ENCODE measurements around the gene ARHGEF39. TPM values are rescaled to one million over a fixed set of nuclear protein-coding genes. Genes with fewer than 3 reads are reported as not detected.

ARHGEF39 gene, protein sequence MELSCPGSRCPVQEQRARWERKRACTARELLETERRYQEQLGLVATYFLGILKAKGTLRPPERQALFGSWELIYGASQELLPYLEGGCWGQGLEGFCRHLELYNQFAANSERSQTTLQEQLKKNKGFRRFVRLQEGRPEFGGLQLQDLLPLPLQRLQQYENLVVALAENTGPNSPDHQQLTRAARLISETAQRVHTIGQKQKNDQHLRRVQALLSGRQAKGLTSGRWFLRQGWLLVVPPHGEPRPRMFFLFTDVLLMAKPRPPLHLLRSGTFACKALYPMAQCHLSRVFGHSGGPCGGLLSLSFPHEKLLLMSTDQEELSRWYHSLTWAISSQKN
- total RNA-seq (2022) (31.4 and 32.8 TPM in 2 replicates), Bru-seq, nascent RNA (percentile 77 among the genes with signal in this experiment), BruChase-seq, experiment 1, labeled RNA remaining after a 2-hour chase (percentile 76 among the genes with signal in this experiment), BruChase-seq, experiment 2, labeled RNA remaining after a 6-hour chase (percentile 79 among the genes with signal in this experiment)
- long read RNA-seq, transcript ARHGEF39-201 (9 exons, 3,769 nt) = major isoform, 23 of 55 reads
- long read RNA-seq, partial matches to known transcripts = 12 of 55 reads
- long read RNA-seq, other reads (novel, unspliced or antisense) = 20 of 55 reads

GRCh38 chr9:35664531-35665470, at the start of gene ARHGEF39:
ARHGEF39 (minus strand) TSS chr9:35665195; CDS start chr9:35665169, 26 bp downstream.
- H3K9me3 Mint-ChIP-seq (ENCODE audit: unreplicated experiment) = peaks cover 12% of the 10 kb centered on the region
- Histone ChIP-seq H3K4me1 (peaks cover 27% of the 10 kb centered on the region), H3K9me3 (no peaks in the 10 kb centered on the region), H3K27me3 (replicated peaks; ENCODE audit: control insufficient read depth, insufficient read depth, low read length) (no peaks in the 10 kb centered on the region), H3K4me3 (ENCODE audit: low read depth, low read length) (peak within 1 kb of the TSS; percentile 73), H3K36me3 (ENCODE audit: control insufficient read depth, insufficient read depth, low read length) (no peaks in the 10 kb centered on the region)
- H3K36me3 Mint-ChIP-seq (ENCODE audit: insufficient read depth, unreplicated experiment) = peaks cover 40% of the 10 kb centered on the region
- CTCF ChIA-PET = interaction anchor here (0.6 to 3.7 kb wide), 9 partner anchors 19 to 125 kb away, joined by 3 to 35 read pairs (median 4); partner anchors contain the start of genes CREB3 and TLN1
- intact Hi-C loops (cut with micrococcal nuclease; ENCODE audit: unreplicated experiment) = no loop called here
- POLR2A ChIA-PET = interaction anchor here (0.5 to 2.0 kb wide), 14 partner anchors 10 to 503 kb away, joined by 3 to 19 read pairs (median 4); partner anchors contain the start of genes CREB3 and TLN1
- BruUV-seq (replicated peaks) = TSS peak; percentile 39
- TF ChIP-seq, protein P1, sequence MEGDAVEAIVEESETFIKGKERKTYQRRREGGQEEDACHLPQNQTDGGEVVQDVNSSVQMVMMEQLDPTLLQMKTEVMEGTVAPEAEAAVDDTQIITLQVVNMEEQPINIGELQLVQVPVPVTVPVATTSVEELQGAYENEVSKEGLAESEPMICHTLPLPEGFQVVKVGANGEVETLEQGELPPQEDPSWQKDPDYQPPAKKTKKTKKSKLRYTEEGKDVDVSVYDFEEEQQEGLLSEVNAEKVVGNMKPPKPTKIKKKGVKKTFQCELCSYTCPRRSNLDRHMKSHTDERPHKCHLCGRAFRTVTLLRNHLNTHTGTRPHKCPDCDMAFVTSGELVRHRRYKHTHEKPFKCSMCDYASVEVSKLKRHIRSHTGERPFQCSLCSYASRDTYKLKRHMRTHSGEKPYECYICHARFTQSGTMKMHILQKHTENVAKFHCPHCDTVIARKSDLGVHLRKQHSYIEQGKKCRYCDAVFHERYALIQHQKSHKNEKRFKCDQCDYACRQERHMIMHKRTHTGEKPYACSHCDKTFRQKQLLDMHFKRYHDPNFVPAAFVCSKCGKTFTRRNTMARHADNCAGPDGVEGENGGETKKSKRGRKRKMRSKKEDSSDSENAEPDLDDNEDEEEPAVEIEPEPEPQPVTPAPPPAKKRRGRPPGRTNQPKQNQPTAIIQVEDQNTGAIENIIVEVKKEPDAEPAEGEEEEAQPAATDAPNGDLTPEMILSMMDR (IDR thresholded peaks at IDR 0.05; ENCODE audit: insufficient read depth in 1 of 2, low read depth in 1 of 2, low read length in 1 of 2, severe bottlenecking in 1 of 2, unreplicated experiment in 1 of 2) = peak in 1 of 2 experiments; percentile 57
- H3K4me3 Mint-ChIP-seq (ENCODE audit: unreplicated experiment) = peak within 1 kb of the TSS; percentile 83
- peak within 1 kb of the TSS; percentile 89 for H3K27ac Mint-ChIP-seq (ENCODE audit: unreplicated experiment)
- no peaks in the 10 kb centered on the region for H3K27me3 Mint-ChIP-seq (ENCODE audit: insufficient read depth, unreplicated experiment)
- peak; percentile 86 to 92 for DNase-seq
- H3K4me1 Mint-ChIP-seq (ENCODE audit: low read depth, unreplicated experiment) = peaks cover 29% of the 10 kb centered on the region

DNA sequence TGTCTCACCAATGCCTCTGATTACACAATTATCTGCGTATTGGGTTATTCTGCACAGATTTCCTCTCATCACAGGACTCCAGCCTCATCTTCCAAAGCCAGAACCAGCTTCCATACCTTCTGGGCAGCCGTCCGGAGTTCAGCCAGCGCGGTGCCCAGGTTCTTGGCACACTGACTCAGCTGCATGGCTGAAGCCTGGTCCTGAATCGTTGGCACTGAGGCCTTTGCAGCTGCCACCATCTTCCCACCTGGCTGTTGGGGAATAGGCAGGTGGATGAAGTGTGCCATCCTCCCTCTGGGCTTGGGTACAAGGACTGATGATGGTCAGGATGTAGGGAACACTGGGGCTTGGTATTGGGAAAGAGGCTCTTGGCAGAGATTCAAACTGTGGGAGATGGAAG, 49.1 kb upstream of the ARHGEF39 start:
- H3K27me3 Mint-ChIP-seq (ENCODE audit: insufficient read depth, unreplicated experiment) = no peaks in the 10 kb centered on the region
- no peaks in the 10 kb centered on the region for H3K27me3 ChIP-seq (replicated peaks; ENCODE audit: control insufficient read depth, insufficient read depth, low read length)
- no TSS peak for BruUV-seq (replicated peaks)
- H3K4me1 Mint-ChIP-seq (ENCODE audit: low read depth, unreplicated experiment) = no peaks in the 10 kb centered on the region
- peaks cover 60% of the 10 kb centered on the region for H3K36me3 Mint-ChIP-seq (ENCODE audit: insufficient read depth, unreplicated experiment)
- H3K36me3 ChIP-seq (ENCODE audit: control insufficient read depth, insufficient read depth, low read length) = peaks cover 8% of the 10 kb centered on the region
- intact Hi-C loops (cut with micrococcal nuclease; ENCODE audit: unreplicated experiment) = no loop called here
- H3K9me3 Mint-ChIP-seq (ENCODE audit: unreplicated experiment) = no peaks in the 10 kb centered on the region
- DNase-seq = no peak
- H3K4me1 ChIP-seq = no peaks in the 10 kb centered on the region
- no peak overlapping the region for H3K4me3 ChIP-seq (ENCODE audit: low read depth, low read length)
- POLR2A ChIA-PET = no interaction called here
- H3K9me3 ChIP-seq = no peaks in the 10 kb centered on the region
- TF ChIP-seq, protein P1 (IDR thresholded peaks at IDR 0.05; ENCODE audit: insufficient read depth in 1 of 2, low read depth in 1 of 2, low read length in 1 of 2, severe bottlenecking in 1 of 2, unreplicated experiment in 1 of 2) = no peak
- no peak overlapping the region for H3K27ac Mint-ChIP-seq (ENCODE audit: unreplicated experiment)
- CTCF ChIA-PET = interaction anchor here (0.5 to 1.0 kb wide), 2 partner anchors 13 to 175 kb away, joined by 3 to 5 read pairs; no protein-coding TSS in a partner anchor
- H3K4me3 Mint-ChIP-seq (ENCODE audit: unreplicated experiment) = no peak overlapping the region
